GM12865 (cell line): ENCODE results near the gene FTCDNL1.

ENCODE experiments used
- DNase-seq: peaks from one replicate; pipeline ENCODE4 v3.0.0; 2010; ENCODE audit warnings: low read depth
- H3K4me3 ChIP-seq: 2 replicates; pipeline ENCODE4 v1.5.1; 2011; ENCODE audit warnings: mild to moderate bottlenecking, low read depth, low read length, control low read depth
- CTCF ChIP-seq: IDR thresholded peaks from 2 replicates; pipeline ENCODE4 v1.5.1; 2011; ENCODE audit warnings: low read length, control low read depth, low read depth, inconsistent platforms; ENCODE audit not compliant: insufficient read depth; ENCODE audit errors: missing control alignments

FTCDNL1 gene

GRCh38 chr2:199727801-199728200, 123.2 kb downstream of the FTCDNL1 start:
- no peak for TF ChIP-seq CTCF
- no peak for DNase-seq
- H3K4me3 ChIP-seq = no peak overlapping the region

GRCh38 chr2:199727306-199727705, 123.7 kb downstream of the FTCDNL1 start:
- no peak for DNase-seq
- no peak for TF ChIP-seq CTCF
- no peak overlapping the region for H3K4me3 ChIP-seq

- H3K4me3 ChIP-seq = no peak overlapping the region
- no peak for DNase-seq
- no peak for TF ChIP-seq CTCF
Observed at GRCh38 chr2:199718074-199718473, 132.9 kb downstream of the FTCDNL1 start.

- TF ChIP-seq CTCF = no peak
- no peak overlapping the region for H3K4me3 ChIP-seq
- DNase-seq = no peak
Observed at GRCh38 chr2:199717587-199717907, 133.4 kb downstream of the FTCDNL1 start.

- no peak for TF ChIP-seq CTCF
- no peak overlapping the region for H3K4me3 ChIP-seq
- no peak for DNase-seq
Observed at GRCh38 chr2:199716807-199717586, 134.0 kb downstream of the FTCDNL1 start.

- no peak for TF ChIP-seq CTCF
- H3K4me3 ChIP-seq = no peak overlapping the region
- DNase-seq = peak; percentile 7
Observed at GRCh38 chr2:199713746-199714145, 137.2 kb downstream of the FTCDNL1 start.

- H3K4me3 ChIP-seq = no peak overlapping the region
- DNase-seq = no peak
- TF ChIP-seq CTCF = no peak
Observed at GRCh38 chr2:199710551-199710950, 140.4 kb downstream of the FTCDNL1 start.
